ENCODE measurements around the gene CLOCK. TPM values are rescaled to one million over a fixed set of nuclear protein-coding genes. Genes with fewer than 3 reads are reported as not detected.

The CLOCK gene
- polyA plus RNA-seq, 1 of the 3 experiments (the other 2 are of a cell fraction): 4.2 TPM

DNA sequence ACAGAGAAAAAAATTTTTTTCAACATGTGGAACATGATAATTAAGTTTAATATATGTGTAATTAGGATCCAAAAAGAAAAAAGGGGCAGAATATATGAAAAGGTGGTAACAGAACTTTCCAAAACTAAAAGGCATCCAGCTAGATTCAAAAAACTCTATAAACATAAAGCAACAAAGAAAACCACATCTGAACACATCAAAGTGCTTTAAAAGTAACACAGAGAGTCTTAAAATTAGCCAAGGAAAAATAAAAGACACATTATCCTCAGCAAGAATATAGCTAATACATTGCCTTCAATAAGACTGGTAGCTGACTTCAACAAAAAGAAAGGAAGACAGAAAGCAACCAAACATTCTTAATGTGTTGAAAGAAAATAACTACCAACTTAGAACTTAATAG, 8.2 kb downstream of the CLOCK start:
- Histone ChIP-seq H3K9me2 (no peaks in the 10 kb centered on the region), H3K36me3 (replicated peaks in 1 of 2; ENCODE audit: control insufficient read depth in 1 of 2, insufficient read depth in 2 of 2, low read length in 1 of 2) (no peaks in the 10 kb centered on the region), H3K4me3 (ENCODE audit: low read depth in 2 of 2, low read length in 1 of 2) (no peak overlapping the region), H3F3A (replicated peaks; ENCODE audit: insufficient read depth) (peaks cover 3% of the 10 kb centered on the region), H2AFZ (ENCODE audit: low read depth) (no peak overlapping the region), H3K4me1 (ENCODE audit: control insufficient read depth in 1 of 2, insufficient read depth in 2 of 2, low read depth in 1 of 2, low read length in 1 of 2) (no peaks in the 10 kb centered on the region; a peak in 3 of 4 replicates), H4K20me1 (ENCODE audit: insufficient read depth) (peaks cover under 1% of the 10 kb centered on the region; the same call in 1 of the 2 replicates), H3K79me2 (ENCODE audit: insufficient read depth) (peaks cover 99% of the 10 kb centered on the region), H3K9me3 (no peaks in the 10 kb centered on the region), H3K27ac (ENCODE audit: low read depth in 2 of 2, low read length in 1 of 2) (no peak overlapping the region), H3K9ac (no peak overlapping the region), H3K4me2 (no peak overlapping the region), H3K27me3 (ENCODE audit: insufficient read depth) (no peaks in the 10 kb centered on the region)
- ChIA-PET CTCF (interaction anchor here (1.1 kb wide), 1 partner anchor 24 kb away, joined by 3 read pairs; no protein-coding TSS in a partner anchor), POLR2A (no interaction called here)
- TF ChIP-seq TCF12 (IDR thresholded peaks at IDR 0.05) (no peak), RXRA (IDR thresholded peaks at IDR 0.05; ENCODE audit: borderline replicate concordance, low read depth) (no peak), RCOR1 (IDR thresholded peaks at IDR 0.05; ENCODE audit: low read length) (no peak), POLR2AphosphoS5 (IDR thresholded peaks at IDR 0.05; ENCODE audit: low read depth, low read length) (no peak), CHD2 (IDR thresholded peaks at IDR 0.05; ENCODE audit: low read length, partially characterized antibody) (no peak), NRF1 (IDR thresholded peaks at IDR 0.05; ENCODE audit: low read depth, low read length) (no peak), YY1 (IDR thresholded peaks at IDR 0.05; ENCODE audit: low read depth) (no peak), RAD21 (IDR thresholded peaks at IDR 0.05; ENCODE audit: low read length) (no peak), TAF1 (IDR thresholded peaks at IDR 0.05; ENCODE audit: borderline replicate concordance, low read depth, low read length) (no peak), SIN3A (IDR thresholded peaks at IDR 0.05; ENCODE audit: borderline replicate concordance, low read depth, low read length) (no peak), SMC3 (IDR thresholded peaks at IDR 0.05; ENCODE audit: low read depth, low read length) (no peak)
- TF ChIP-seq, protein P1, sequence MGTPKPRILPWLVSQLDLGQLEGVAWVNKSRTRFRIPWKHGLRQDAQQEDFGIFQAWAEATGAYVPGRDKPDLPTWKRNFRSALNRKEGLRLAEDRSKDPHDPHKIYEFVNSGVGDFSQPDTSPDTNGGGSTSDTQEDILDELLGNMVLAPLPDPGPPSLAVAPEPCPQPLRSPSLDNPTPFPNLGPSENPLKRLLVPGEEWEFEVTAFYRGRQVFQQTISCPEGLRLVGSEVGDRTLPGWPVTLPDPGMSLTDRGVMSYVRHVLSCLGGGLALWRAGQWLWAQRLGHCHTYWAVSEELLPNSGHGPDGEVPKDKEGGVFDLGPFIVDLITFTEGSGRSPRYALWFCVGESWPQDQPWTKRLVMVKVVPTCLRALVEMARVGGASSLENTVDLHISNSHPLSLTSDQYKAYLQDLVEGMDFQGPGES (IDR thresholded peaks at IDR 0.05; ENCODE audit: low read depth, low read length): no peak
- TF ChIP-seq, protein P2, sequence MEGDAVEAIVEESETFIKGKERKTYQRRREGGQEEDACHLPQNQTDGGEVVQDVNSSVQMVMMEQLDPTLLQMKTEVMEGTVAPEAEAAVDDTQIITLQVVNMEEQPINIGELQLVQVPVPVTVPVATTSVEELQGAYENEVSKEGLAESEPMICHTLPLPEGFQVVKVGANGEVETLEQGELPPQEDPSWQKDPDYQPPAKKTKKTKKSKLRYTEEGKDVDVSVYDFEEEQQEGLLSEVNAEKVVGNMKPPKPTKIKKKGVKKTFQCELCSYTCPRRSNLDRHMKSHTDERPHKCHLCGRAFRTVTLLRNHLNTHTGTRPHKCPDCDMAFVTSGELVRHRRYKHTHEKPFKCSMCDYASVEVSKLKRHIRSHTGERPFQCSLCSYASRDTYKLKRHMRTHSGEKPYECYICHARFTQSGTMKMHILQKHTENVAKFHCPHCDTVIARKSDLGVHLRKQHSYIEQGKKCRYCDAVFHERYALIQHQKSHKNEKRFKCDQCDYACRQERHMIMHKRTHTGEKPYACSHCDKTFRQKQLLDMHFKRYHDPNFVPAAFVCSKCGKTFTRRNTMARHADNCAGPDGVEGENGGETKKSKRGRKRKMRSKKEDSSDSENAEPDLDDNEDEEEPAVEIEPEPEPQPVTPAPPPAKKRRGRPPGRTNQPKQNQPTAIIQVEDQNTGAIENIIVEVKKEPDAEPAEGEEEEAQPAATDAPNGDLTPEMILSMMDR (IDR thresholded peaks at IDR 0.05): no peak
- TF ChIP-seq, protein P3, sequence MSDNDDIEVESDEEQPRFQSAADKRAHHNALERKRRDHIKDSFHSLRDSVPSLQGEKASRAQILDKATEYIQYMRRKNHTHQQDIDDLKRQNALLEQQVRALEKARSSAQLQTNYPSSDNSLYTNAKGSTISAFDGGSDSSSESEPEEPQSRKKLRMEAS (IDR thresholded peaks at IDR 0.05; ENCODE audit: low read depth): no peak
- TF ChIP-seq, protein P4, sequence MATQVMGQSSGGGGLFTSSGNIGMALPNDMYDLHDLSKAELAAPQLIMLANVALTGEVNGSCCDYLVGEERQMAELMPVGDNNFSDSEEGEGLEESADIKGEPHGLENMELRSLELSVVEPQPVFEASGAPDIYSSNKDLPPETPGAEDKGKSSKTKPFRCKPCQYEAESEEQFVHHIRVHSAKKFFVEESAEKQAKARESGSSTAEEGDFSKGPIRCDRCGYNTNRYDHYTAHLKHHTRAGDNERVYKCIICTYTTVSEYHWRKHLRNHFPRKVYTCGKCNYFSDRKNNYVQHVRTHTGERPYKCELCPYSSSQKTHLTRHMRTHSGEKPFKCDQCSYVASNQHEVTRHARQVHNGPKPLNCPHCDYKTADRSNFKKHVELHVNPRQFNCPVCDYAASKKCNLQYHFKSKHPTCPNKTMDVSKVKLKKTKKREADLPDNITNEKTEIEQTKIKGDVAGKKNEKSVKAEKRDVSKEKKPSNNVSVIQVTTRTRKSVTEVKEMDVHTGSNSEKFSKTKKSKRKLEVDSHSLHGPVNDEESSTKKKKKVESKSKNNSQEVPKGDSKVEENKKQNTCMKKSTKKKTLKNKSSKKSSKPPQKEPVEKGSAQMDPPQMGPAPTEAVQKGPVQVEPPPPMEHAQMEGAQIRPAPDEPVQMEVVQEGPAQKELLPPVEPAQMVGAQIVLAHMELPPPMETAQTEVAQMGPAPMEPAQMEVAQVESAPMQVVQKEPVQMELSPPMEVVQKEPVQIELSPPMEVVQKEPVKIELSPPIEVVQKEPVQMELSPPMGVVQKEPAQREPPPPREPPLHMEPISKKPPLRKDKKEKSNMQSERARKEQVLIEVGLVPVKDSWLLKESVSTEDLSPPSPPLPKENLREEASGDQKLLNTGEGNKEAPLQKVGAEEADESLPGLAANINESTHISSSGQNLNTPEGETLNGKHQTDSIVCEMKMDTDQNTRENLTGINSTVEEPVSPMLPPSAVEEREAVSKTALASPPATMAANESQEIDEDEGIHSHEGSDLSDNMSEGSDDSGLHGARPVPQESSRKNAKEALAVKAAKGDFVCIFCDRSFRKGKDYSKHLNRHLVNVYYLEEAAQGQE (IDR thresholded peaks at IDR 0.05; ENCODE audit: low read depth, low read length): no peak
- no peak for DNase-seq
